ENCODE measurements around the gene SLCO4A1.
A peak's percentile ranks its signal among the peaks of the same experiment; 100 is the strongest.

Gene SLCO4A1

GRCh38 chr20:62604796-62605195 is 37.5 kb upstream of the SLCO4A1 start:
- TF ChIP-seq CTCF (IDR thresholded peaks at IDR 0.05), result no peak
- Mint-ChIP-seq H3K9me3 (no peaks in the 10 kb centered on the region), H3K36me3 (ENCODE audit: low read depth) (no peaks in the 10 kb centered on the region), H3K4me3 (no peak overlapping the region), H3K27ac (no peak overlapping the region), H3K4me1 (peaks cover 33% of the 10 kb centered on the region), H3K27me3 (ENCODE audit: low read depth, poor library complexity) (peaks cover 18% of the 10 kb centered on the region)
- DNase-seq, result no peak

- Mint-ChIP-seq H3K9me3 (peaks cover under 1% of the 10 kb centered on the region), H3K27ac (no peak overlapping the region), H3K4me3 (no peak overlapping the region), H3K4me1 (peaks cover 33% of the 10 kb centered on the region), H3K36me3 (ENCODE audit: low read depth) (no peaks in the 10 kb centered on the region), H3K27me3 (ENCODE audit: low read depth, poor library complexity) (peaks cover 18% of the 10 kb centered on the region)
- no peak for DNase-seq
- no peak for TF ChIP-seq CTCF (IDR thresholded peaks at IDR 0.05)
Measured at GRCh38 chr20:62605236-62605943, 36.9 kb upstream of the SLCO4A1 start.

DNA sequence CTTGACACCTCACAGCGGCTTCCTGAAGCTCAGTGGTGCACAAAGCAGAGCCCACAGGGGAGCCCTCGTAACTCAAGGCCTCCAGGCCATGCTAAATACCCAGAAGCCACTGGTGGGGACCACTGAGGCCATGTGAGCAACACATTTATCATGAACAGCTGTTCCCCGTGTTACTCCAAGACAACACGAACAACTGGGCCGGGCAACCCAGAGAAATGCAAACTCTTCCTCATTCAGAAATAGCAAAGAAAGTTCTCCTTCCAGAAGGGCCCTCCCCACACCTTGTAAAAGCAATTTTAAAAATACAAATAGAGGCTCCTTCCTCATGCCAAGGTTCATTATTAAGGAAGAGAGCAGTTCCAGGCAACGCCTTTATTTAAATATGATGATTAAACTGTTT is 36.3 kb upstream of the SLCO4A1 start:
- peaks cover 33% of the 10 kb centered on the region for H3K4me1 Mint-ChIP-seq
- H3K4me3 Mint-ChIP-seq, result no peak overlapping the region
- TF ChIP-seq CTCF (IDR thresholded peaks at IDR 0.05), result no peak
- H3K27me3 Mint-ChIP-seq (ENCODE audit: low read depth, poor library complexity), result peaks cover 18% of the 10 kb centered on the region
- no peak overlapping the region for H3K27ac Mint-ChIP-seq
- H3K9me3 Mint-ChIP-seq, result peaks cover 7% of the 10 kb centered on the region
- no peaks in the 10 kb centered on the region for H3K36me3 Mint-ChIP-seq (ENCODE audit: low read depth)
- no peak for DNase-seq

- Mint-ChIP-seq H3K27ac (no peak overlapping the region), H3K36me3 (ENCODE audit: low read depth) (no peaks in the 10 kb centered on the region), H3K4me3 (no peak overlapping the region), H3K27me3 (ENCODE audit: low read depth, poor library complexity) (peaks cover 15% of the 10 kb centered on the region), H3K4me1 (peaks cover 33% of the 10 kb centered on the region), H3K9me3 (peaks cover 7% of the 10 kb centered on the region)
- peak; percentile 62 for DNase-seq
- no peak for TF ChIP-seq CTCF (IDR thresholded peaks at IDR 0.05)
Measured at GRCh38 chr20:62606551-62607201, 35.6 kb upstream of the SLCO4A1 start.

GRCh38 chr20:62607366-62608217 is 34.7 kb upstream of the SLCO4A1 start:
- peaks cover 7% of the 10 kb centered on the region for H3K27me3 Mint-ChIP-seq (ENCODE audit: low read depth, poor library complexity)
- peaks cover 7% of the 10 kb centered on the region for H3K9me3 Mint-ChIP-seq
- DNase-seq, result no peak

More at GRCh38 chr20:62607366-62608217, 34.7 kb upstream of the SLCO4A1 start:
- H3K4me3 Mint-ChIP-seq, result peak overlapping the region; percentile 26
- H3K27ac Mint-ChIP-seq, result no peak overlapping the region
- H3K4me1 Mint-ChIP-seq, result peaks cover 33% of the 10 kb centered on the region
- no peaks in the 10 kb centered on the region for H3K36me3 Mint-ChIP-seq (ENCODE audit: low read depth)
- no peak for TF ChIP-seq CTCF (IDR thresholded peaks at IDR 0.05)
